HG02678 (cell line): ENCODE measurements around the gene KDM8.

Experiments used
- ATAC-seq: cut with Tn5 transposase; IDR thresholded peaks from one replicate; pipeline ENCODE4 v1.9.1; 2021; ENCODE audit warnings: mild to moderate bottlenecking, moderate library complexity; ENCODE audit not compliant: unreplicated experiment

KDM8 gene

DNA sequence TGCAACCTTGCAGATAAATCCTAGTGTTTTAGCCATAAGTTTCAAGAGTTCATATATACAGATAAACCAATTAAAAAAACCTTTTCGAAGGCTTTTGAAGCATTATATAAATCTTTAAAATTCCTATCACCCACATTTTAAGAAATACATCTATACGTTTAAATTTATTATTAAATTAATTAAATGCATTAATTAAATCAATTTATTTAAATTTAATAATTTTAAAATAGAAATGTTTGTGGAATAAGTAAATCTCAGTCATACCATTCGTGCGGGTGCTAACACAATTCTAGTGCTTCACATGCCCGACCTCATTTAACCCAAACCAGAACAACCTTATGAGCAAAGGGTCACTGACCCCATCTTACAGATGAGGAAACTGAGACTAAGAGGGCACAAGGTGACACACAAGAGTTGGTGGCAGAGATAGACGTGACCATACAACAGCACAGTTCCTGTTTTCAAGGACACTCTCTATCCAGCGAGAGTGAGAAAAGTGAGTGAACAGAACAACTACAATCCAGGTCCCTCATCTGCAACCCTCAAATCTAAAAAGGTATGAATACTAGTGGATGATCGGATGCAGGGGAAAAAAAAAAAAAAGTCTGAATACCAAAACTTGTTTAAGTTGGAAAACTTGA, 63.8 kb downstream of the KDM8 start:
- no peak for ATAC-seq

DNA sequence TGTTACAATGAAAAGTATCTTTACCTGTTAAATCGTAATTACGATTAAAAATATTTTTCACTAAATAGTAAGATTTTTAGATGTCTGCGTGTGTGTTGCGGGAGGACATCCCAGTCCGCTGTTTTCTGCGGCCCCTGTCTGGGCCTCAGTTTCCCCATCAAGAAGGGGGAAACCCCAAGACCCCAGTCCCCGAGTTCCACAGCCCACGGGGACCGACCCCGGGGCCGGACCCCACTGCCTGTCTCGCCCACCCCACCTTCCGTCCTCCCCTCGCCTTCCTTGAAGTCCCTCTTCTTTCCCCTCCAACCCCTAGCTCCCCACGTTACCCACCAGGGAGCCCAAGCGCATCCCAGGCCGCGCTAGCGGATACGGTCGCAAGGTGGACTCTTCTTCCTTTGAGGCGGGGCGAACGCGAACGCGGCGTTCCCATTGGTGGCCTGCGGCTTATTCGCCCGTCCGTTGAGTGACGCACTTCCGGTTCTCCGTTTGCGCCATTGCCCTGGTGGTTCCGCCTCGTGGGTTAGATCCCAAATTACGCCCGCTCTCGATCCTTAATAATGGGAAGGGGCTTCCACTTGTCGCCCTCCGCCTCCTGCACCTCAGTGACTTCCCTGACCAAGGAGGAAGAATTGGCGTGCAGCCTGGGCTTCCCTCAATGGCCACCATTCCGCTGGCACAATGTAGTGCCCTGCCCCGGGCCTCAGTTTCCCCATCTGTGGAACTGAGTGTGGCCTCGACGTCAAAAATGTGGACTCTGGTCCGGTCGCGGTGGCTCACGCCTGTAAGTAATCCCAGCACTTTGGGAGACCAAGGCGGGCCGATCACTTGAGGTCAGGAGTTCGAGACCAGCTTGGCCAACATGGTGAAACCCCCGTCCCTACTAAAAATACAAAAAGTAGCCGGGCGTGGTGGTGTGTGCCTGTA, 65.3 kb downstream of the KDM8 start, which contains the start of gene NSMCE1:
Gene NSMCE1 (minus strand): TSS at position 397 of the 924 bp plus-strand sequence. CDS start 11,202 bp downstream, outside the sequence.
- ATAC-seq: peak; percentile 99

DNA sequence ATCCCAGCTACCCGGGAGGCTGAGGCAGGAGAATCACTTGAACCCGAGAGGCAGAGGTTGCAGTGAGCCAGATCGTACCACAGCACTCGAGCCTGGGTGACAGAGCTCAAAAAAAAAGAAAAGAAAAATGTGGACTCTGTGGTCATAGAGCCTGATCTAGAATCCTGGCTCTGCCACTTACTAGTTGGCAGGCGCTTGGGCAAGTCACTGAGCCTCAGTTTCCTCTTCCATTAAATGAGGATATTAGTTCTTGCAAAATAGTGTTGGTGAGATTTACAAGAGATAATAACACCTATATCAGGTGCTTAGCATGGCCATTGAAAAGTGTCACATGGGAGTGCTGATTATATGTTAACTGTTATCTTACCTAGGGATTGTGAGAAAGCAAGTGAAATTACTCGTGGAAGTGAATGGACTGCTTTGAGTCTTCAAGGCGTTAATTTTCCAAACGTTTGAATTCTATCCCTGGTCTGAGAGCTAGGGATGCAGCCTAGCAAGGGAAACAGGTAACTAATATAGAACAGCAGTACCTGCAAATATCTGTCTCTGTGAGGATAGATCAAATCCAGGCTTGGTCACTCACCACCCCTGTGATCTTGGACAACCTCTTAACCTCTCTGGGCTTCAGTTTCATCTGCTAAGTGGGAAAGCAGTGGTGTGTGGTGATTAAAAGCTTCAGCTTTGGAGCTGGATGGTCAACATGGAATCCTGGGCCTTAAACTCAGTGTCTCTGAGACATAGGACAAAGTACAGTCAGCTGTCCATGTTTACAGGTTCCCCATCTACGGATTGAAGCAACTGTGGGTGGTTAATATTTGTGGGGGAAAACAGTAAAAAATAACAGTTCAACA, 66.2 kb downstream of the KDM8 start:
- ATAC-seq: no peak

DNA sequence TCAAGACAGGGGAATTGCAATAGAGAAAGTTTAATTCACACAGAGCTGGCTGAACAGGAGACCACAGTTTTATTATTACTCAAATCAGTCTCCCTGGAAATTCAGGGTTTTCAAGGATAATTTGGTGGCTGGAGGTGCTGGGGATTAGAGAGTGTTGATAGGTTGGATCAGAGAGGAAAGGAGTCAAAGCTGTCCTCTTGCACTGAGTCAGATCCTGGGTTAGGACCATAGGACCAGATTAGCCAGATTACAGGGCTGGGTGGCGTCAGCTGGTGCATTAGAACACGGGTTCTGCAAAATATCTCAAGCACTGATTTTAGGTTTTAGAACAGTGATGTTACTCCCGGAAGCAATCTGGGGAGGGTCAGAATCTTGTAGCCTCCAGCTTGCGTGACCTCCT, 67.0 kb downstream of the KDM8 start:
- ATAC-seq: no peak
